ENCODE measurements around the gene FAM174A.
"Not testable (repeated sequence)": the region's sequence is repeated elsewhere in the genome, so short reads cannot be mapped to it uniquely, and the experiment has no call there.

Gene FAM174A

DNA sequence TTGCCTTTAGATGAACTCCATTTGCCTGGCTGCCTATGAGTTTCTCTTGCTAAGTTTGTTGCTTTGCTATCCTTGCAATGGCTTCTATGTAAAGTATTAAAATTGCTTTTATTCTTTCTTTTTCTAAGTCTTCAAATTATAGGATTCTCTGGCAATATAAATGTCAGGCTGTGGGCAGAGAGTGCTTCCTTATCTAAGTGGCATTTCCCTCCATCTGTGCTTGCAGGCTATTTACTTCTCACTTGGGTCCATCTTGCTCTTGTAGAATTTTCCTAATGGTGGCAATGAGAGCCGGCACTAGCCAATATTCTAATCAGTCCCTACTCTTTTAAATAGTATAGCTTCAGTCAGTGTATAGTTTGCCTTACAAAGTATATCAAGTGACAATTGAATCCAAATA lies 63.3 kb downstream of the FAM174A start:
- no peak for DNase-seq
- Mint-ChIP-seq H3K27me3 (peaks cover 6% of the 10 kb centered on the region), H3K9me3 (no peaks in the 10 kb centered on the region), H3K27ac (no peak overlapping the region), H3K4me3 (no peak overlapping the region), H3K4me1 (ENCODE audit: low read depth) (no peaks in the 10 kb centered on the region), H3K36me3 (ENCODE audit: low read depth) (no peaks in the 10 kb centered on the region)

DNA sequence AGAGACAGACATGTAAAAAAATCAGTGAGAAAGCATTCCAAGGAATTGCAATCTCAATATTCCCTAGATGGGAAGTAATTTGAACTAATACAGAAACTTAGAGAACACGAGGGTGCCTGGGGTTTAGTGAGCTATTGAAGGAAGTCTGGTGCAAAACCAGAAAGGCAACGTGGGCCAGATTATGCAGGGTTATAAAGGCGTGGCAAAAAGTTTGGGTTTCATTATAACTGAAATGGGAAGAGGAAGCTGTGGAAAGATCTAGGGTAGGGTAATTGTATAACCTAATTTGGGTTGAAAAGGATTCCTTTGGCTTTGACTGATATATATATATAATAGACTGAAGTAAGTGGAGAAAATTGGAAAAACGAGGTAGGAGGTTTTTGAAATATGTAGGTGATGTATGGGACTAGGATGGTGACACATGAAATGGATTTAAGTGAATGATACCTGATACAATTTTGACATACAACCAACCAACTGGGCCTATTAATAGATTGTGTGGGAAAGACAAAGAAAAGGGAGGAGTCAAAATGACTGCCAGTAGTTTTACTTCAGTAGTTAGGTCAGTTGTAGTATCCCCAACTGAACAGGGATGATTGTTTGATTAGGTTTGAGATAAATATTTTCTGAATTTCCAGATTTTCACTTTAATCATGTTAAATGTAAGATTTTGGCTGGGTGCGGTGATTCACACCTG lies 65.3 kb downstream of the FAM174A start:
- H3K9me3 Mint-ChIP-seq: no peaks in the 10 kb centered on the region
- DNase-seq: no peak
- H3K4me3 Mint-ChIP-seq: no peak overlapping the region
- H3K27ac Mint-ChIP-seq: no peak overlapping the region
- no peaks in the 10 kb centered on the region for H3K4me1 Mint-ChIP-seq (ENCODE audit: low read depth)
- peaks cover 6% of the 10 kb centered on the region for H3K27me3 Mint-ChIP-seq
- H3K36me3 Mint-ChIP-seq (ENCODE audit: low read depth): no peaks in the 10 kb centered on the region

DNA sequence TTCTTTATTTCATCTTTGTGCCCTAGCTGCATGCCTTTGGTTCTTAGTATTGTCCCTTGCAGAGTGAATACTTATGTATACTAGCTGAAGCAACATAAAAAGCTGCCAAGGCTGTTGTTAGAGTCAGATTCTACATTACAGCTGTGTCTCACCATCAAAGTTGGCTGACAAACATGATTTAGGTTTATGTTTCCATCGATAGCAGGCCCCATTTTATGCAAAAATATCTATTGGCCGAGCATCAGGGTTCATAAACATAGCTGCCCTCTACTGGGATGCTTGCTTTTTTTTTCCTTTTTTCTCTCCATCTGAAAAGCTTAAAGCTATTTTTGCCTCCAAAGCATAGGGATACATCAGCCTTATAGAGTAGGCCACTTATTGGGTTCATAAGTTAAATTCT lies 68.0 kb downstream of the FAM174A start:
- Mint-ChIP-seq H3K27me3 (peaks cover 8% of the 10 kb centered on the region), H3K4me1 (ENCODE audit: low read depth) (no peaks in the 10 kb centered on the region), H3K36me3 (ENCODE audit: low read depth) (no peaks in the 10 kb centered on the region), H3K27ac (no peak overlapping the region), H3K4me3 (no peak overlapping the region), H3K9me3 (no peaks in the 10 kb centered on the region)
- DNase-seq: no peak

DNA sequence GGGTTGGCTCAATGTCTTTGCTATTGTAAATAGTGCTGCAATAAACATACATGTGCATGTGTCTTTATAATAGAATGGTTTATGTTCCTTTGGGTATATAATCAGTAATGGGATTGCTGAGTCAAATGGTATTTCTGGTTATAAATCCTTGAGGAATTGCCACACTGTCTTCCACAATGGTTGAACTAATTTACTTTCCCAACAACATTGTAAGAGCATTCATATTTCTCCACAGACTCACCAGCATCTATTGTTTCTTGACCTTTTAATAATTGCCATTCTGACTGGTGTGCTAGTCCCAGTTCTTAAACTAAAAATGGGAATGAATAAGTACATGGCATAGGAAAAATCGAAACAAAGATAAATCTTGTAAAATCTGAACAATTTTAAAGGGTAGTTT lies 68.8 kb downstream of the FAM174A start:
- H3K4me3 Mint-ChIP-seq; H3K27me3 Mint-ChIP-seq; H3K9me3 Mint-ChIP-seq; H3K4me1 Mint-ChIP-seq (ENCODE audit: low read depth); H3K36me3 Mint-ChIP-seq (ENCODE audit: low read depth); H3K27ac Mint-ChIP-seq; DNase-seq: not testable (repeated sequence)

DNA sequence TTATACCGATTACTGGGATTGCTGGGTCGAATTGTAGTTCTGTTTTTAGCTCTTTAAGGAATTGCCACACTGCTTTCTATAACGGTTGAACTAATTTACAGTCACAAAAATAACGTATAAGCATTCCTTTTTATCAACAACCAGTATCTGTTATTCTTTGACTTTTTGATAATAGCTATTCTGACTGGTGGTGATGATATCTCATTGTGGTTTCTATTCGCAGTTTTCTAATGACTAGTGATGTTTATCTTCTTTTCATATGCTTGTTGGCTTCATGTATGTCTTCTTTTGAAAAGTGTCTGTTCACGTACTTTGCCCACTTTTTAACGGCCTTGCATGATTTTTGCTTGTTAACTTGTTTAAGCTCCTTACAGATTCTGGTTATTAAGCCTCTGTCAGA lies 74.4 kb downstream of the FAM174A start:
- peaks cover 33% of the 10 kb centered on the region for H3K27me3 Mint-ChIP-seq
- H3K4me3 Mint-ChIP-seq: no peak overlapping the region
- peaks cover 3% of the 10 kb centered on the region for H3K4me1 Mint-ChIP-seq (ENCODE audit: low read depth)
- no peak for DNase-seq
- no peaks in the 10 kb centered on the region for H3K36me3 Mint-ChIP-seq (ENCODE audit: low read depth)
- H3K9me3 Mint-ChIP-seq: no peaks in the 10 kb centered on the region
- no peak overlapping the region for H3K27ac Mint-ChIP-seq

DNA sequence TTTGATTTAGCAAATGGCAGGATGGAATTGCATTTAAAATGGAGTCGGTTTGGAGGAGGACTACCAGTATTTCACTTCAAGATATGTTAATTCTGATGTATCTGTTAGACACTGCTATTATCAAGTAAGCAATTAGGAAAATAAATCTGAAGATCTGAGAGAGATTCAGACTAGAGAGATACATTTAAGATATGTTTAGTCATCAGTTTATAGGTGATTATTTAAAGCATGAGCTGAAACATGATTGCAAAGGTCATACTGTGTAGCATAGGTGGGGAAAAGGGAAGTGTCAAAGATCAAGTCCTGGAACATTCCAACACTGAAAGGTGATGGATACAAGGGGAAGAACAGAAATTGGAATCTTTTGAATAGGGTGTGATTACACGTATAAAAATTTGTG lies 79.1 kb downstream of the FAM174A start:
- H3K27ac Mint-ChIP-seq: no peak overlapping the region
- H3K4me1 Mint-ChIP-seq (ENCODE audit: low read depth): peaks cover 3% of the 10 kb centered on the region
- DNase-seq: no peak
- no peak overlapping the region for H3K4me3 Mint-ChIP-seq
- H3K27me3 Mint-ChIP-seq: peaks cover 27% of the 10 kb centered on the region
- H3K9me3 Mint-ChIP-seq: no peaks in the 10 kb centered on the region
- no peaks in the 10 kb centered on the region for H3K36me3 Mint-ChIP-seq (ENCODE audit: low read depth)

DNA sequence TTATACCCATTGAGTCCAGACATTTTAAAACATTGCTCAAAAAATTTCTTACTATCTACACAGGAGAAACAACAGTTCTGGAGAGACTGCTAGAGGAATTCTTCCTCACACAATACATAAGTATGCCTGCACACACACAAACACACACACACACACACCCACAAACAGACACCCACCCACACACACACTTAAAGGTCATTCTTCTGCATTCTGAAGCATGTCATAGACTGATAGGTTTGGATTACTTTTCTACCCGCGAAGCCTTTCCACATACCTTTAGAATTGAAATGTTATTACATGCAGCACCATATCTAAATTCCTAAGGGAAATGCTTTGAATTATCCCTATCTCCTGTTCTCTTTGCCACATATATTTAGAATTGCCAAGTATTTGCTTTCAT lies 80.2 kb downstream of the FAM174A start:
- Mint-ChIP-seq H3K9me3 (no peaks in the 10 kb centered on the region), H3K27me3 (peaks cover 19% of the 10 kb centered on the region), H3K4me1 (ENCODE audit: low read depth) (no peaks in the 10 kb centered on the region), H3K4me3 (no peak overlapping the region), H3K27ac (no peak overlapping the region), H3K36me3 (ENCODE audit: low read depth) (no peaks in the 10 kb centered on the region)
- no peak for DNase-seq

DNA sequence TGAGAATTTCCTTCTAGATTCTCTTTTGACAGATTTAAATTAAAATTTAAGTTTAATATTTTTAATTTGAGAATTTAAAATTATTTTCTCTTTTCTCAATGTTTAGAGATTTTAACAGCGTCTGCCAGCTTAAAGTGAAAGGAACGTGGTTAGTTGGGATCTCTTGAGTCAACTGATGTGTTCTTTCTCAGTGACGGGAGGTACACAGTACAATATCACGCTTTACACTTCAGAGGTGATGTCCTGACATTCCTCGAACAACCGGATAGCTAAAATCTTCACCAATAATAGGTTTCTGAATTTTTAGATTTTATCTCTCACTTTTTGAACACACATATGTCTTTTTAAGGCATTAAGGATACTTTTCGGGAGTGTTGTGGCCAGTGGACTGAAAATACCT lies 81.1 kb downstream of the FAM174A start:
- Mint-ChIP-seq H3K4me3 (no peak overlapping the region), H3K4me1 (ENCODE audit: low read depth) (no peaks in the 10 kb centered on the region), H3K36me3 (ENCODE audit: low read depth) (no peaks in the 10 kb centered on the region), H3K27me3 (peaks cover 12% of the 10 kb centered on the region), H3K9me3 (no peaks in the 10 kb centered on the region), H3K27ac (no peak overlapping the region)
- DNase-seq: no peak

DNA sequence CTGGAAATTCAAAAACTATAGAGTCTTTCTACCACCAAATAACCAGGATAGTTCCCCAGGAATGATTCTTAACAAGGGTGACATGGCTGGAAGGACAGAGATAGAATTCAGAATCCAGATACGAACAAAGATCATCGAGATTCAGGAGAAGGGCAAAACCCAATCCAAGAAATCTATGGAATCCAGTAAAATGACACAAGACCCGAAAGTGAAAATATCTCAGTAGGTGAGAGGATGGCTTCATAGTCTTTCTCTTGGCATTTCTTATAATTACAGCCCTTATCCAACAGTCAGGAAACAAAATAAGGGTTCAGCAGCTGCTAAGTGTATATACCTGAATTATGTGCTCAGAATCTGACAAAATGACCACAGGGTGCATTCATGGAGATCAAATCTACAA lies 81.8 kb downstream of the FAM174A start:
- Mint-ChIP-seq H3K4me3 (no peak overlapping the region), H3K9me3 (no peaks in the 10 kb centered on the region), H3K27me3 (peaks cover 8% of the 10 kb centered on the region), H3K4me1 (ENCODE audit: low read depth) (no peaks in the 10 kb centered on the region), H3K36me3 (ENCODE audit: low read depth) (no peaks in the 10 kb centered on the region), H3K27ac (no peak overlapping the region)
- no peak for DNase-seq

DNA sequence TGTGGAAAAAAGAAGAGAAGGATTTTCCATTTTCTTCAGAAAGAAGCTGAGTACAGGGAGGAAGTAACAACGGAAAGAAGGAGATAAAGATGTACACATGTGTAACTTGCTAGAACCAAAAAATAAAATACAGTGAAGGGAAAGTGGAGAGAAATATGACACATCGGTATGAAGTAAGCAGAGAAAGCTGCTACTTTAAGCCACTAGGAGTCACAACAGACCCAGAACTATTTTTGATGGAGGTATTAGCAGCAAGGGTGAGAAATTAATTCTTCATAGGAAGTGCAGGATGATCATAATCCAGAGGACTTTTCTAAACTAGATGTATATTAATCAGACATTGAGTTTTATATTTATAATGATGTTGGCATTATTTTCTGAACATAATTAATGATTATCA lies 88.5 kb downstream of the FAM174A start:
- H3K4me3 Mint-ChIP-seq: no peak overlapping the region
- H3K36me3 Mint-ChIP-seq (ENCODE audit: low read depth): no peaks in the 10 kb centered on the region
- H3K27ac Mint-ChIP-seq: no peak overlapping the region
- no peaks in the 10 kb centered on the region for H3K9me3 Mint-ChIP-seq
- DNase-seq: no peak
- H3K27me3 Mint-ChIP-seq: peaks cover 4% of the 10 kb centered on the region
- H3K4me1 Mint-ChIP-seq (ENCODE audit: low read depth): peaks cover 3% of the 10 kb centered on the region

DNA sequence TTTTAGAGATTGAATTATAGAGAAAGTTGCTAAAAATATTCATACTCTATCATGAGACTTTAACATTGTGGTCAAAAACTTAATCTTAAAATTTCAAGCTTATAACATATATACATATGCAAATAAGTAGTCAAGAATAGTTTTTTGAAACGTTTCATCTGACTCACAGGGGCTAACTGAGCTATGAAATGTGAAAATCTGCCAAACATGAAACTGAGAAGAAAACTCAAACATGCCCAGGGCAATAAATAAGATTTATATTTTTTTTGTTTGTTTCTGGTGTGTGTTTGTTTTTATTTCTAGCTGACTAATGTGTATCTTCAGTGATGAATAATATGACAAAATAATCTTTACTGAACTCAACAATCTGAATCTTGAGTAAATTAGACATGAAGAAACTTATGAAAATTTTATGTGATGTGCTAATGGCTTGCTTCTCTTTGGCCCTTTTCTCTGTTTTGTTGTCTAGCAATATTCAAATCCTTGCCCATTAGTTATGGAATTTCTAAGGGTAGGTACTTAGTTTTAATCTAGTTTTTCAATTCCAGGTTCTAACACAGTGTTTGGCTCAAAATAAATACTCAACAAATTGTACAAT lies 99.9 kb downstream of the FAM174A start:
- no peaks in the 10 kb centered on the region for H3K27me3 Mint-ChIP-seq
- H3K9me3 Mint-ChIP-seq: no peaks in the 10 kb centered on the region
- H3K4me3 Mint-ChIP-seq: no peak overlapping the region
- no peaks in the 10 kb centered on the region for H3K36me3 Mint-ChIP-seq (ENCODE audit: low read depth)
- no peak overlapping the region for H3K27ac Mint-ChIP-seq
- DNase-seq: no peak
- H3K4me1 Mint-ChIP-seq (ENCODE audit: low read depth): no peaks in the 10 kb centered on the region

Measured in activated T-cell treated with anti-CD3 and anti-CD28 coated beads, Interleukin-2, amount 50 U/mL, for 24 hours (primary cell).